ENCODE measurements around the gene RNF5. TPM values are rescaled to one million over a fixed set of nuclear protein-coding genes. Genes with fewer than 3 reads are reported as not detected.
A peak's percentile ranks its signal among the peaks of the same experiment; 100 is the strongest.

Gene RNF5
- total and polyA plus RNA-seq, 10 of the 15 experiments (the other 5 are each of a cell fraction or from before 2014, with no cell fraction given) = 31.4 to 114 (median 62.8) TPM

DNA sequence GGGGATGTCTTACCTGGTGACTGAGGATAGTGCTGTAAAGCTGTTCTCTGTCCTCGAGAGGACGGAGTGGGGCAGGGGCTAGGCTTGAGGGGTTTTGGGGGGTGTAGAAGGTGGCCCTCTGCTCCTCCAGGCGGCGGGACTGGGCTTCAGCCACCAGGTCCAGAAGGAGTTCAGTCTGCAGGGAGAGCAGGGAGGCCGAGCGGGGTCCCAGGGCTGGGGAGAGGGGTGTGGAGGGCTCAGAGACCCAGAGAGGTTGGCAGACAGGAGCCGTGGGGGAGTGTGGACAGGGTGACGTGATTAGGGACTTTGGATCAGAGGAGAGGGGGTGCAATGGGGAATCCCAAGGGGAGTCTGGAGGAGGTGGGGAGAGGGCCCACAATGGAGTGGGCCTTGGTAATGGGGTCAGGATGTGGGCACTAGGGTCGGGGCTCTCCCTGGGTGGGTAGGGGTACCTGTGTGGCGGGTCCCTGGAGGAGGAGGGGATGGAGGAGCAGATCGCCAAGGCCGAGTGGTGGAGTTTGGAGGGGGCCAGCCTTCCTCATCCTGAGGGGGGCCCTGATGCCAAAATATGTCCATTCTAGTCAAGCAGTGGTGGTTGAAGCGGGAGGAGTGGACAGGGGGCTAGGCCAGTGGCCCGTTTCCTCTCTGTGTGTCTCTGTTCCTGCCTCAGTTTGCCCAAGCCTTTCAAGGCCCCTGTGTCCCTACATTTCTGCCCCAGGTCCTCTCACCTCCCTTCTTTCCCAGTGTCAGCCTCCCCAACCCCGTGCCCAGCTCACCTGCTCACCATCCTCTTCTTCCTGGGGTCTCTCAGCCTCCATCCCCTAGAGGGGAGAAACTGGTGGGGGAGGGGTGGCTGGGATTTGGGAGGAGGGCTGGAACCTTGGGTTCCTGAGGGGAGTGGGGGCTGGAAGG, 13.7 kb downstream of the RNF5 start (continued):
- TF ChIP-seq EGR1 (IDR thresholded peaks at IDR 0.05; ENCODE audit: borderline replicate concordance in 1 of 2, low read depth in 2 of 2, low read length in 2 of 2) = no peak; a peak in 1 of 3 replicates
- TF ChIP-seq, protein P1, sequence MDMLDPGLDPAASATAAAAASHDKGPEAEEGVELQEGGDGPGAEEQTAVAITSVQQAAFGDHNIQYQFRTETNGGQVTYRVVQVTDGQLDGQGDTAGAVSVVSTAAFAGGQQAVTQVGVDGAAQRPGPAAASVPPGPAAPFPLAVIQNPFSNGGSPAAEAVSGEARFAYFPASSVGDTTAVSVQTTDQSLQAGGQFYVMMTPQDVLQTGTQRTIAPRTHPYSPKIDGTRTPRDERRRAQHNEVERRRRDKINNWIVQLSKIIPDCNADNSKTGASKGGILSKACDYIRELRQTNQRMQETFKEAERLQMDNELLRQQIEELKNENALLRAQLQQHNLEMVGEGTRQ (IDR thresholded peaks at IDR 0.05; ENCODE audit: borderline replicate concordance, low read depth, low read length) = no peak
- TF ChIP-seq EZH2 (IDR thresholded peaks at IDR 0.05; ENCODE audit: borderline replicate concordance, control insufficient read depth, low read depth, low read length) = no peak
- no peak for TF ChIP-seq YBX1 (IDR thresholded peaks at IDR 0.05)
- no peak for TF ChIP-seq KLF5 (IDR thresholded peaks at IDR 0.05; ENCODE audit: partially characterized antibody)
- 0 out of 2 replicates have a peak, but pooled peaks have one; percentile 23 for TF ChIP-seq CHD2 (IDR thresholded peaks at IDR 0.05; ENCODE audit: borderline replicate concordance, low read depth, low read length)
- no peak for TF ChIP-seq SREBF2 (IDR thresholded peaks at IDR 0.05; ENCODE audit: low read length)

DNA sequence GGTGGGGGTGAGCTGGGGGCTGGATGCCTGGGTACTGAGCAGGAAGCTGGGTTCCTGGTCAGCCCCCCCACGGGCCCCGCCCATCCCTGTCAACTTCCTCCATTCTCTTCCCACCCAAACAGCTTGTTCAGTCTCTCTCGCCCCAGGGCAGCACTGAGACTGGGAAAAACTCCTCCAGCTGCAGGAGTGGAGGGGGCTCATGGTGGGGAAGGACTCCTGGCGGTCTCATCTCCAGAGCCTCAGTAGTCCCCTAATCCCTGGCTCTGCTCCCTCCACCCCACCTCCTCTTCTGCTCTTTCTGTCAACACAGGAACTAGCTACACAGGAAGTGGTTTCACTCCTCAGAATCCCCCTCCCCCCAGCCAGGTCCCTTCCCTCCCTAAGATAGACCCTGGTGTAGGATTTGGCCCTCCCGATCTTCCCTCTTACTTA, 14.4 kb downstream of the RNF5 start, which contains the start of gene GPSM3:
Gene GPSM3 (minus strand): TSS at position 36 of the 432 bp plus-strand sequence. CDS start 130 bp downstream, outside the sequence.
- peak within 1 kb of the TSS; percentile 99 for H3K4me2 ChIP-seq (ENCODE audit: control insufficient read depth, insufficient read depth)
- FAIRE-seq = peak; percentile 38
- DNase-seq (ENCODE audit: low read depth, low spot score) = peak; percentile 59
- intact Hi-C loops (cut with micrococcal nuclease; ENCODE audit: unreplicated experiment) = no loop called here
- ChIA-PET SMC1A (ENCODE audit: uncharacterized antibody, unreplicated experiment) (interaction anchor here (0.7 to 4.3 kb wide), 4 partner anchors 15 to 63 kb away, joined by 3 to 41 read pairs (median 14); partner anchors contain the start of genes AGPAT1, ATF6B, FKBPL and RNF5), RAD21 (ENCODE audit: unreplicated experiment) (interaction anchor here (0.7 to 3.7 kb wide), 7 partner anchors 13 to 779 kb away, joined by 3 to 27 read pairs (median 3); partner anchors contain the start of genes AGPAT1, ATF6B and FKBPL), CTCF (interaction anchor here (1.3 to 4.2 kb wide), 4 partner anchors 14 to 74 kb away, joined by 4 to 35 read pairs (median 7); partner anchors contain the start of genes ATF6B and FKBPL), POLR2A (interaction anchor here (0.5 to 7.0 kb wide), 10 partner anchors 14 to 837 kb away, joined by 3 to 123 read pairs (median 5); partner anchors contain the start of genes AGPAT1, ATF6B, FKBPL and HLA-DMA)
- BruUV-seq (replicated peaks) = no TSS peak
- H3K9me3 ChIP-seq (replicated peaks; ENCODE audit: control insufficient read depth, insufficient read depth, low read length) = no peaks in the 10 kb centered on the region
- peak within 1 kb of the TSS; percentile 100 for H3K27ac ChIP-seq (ENCODE audit: control insufficient read depth, insufficient read depth)
- H3K4me1 ChIP-seq (ENCODE audit: control insufficient read depth, insufficient read depth, low read length) = peaks cover 32% of the 10 kb centered on the region
- no peaks in the 10 kb centered on the region for H4K20me1 ChIP-seq (ENCODE audit: control insufficient read depth, insufficient read depth)
- no peaks in the 10 kb centered on the region for H3K27me3 ChIP-seq (replicated peaks in 1 of 2; ENCODE audit: control insufficient read depth in 2 of 2, insufficient read depth in 2 of 2, low read length in 1 of 2)
- peak within 1 kb of the TSS; percentile 99 for H3K9ac ChIP-seq (ENCODE audit: control insufficient read depth, insufficient read depth, low read length)
- H3K36me3 ChIP-seq (ENCODE audit: control insufficient read depth in 2 of 2, insufficient read depth in 2 of 2, low read length in 1 of 2) = peaks cover 0 to 2% of the 10 kb centered on the region in 2 experiments; a peak in 1 of 4 replicates
- no peak for ATAC-seq
- H3K79me2 ChIP-seq (ENCODE audit: control insufficient read depth, insufficient read depth, low read length) = peaks cover 54% of the 10 kb centered on the region
- H2AFZ ChIP-seq (ENCODE audit: control insufficient read depth, low read depth, low read length) = peak within 1 kb of the TSS; percentile 9; the same call in 1 of the 2 replicates
- WGBS (ENCODE audit: insufficient coverage, insufficient replicate concordance, low lambda C conversion rate, missing lambda C conversion rate) = 0% methylated on average over 5 of the region's 5 CpGs
- peak within 1 kb of the TSS; percentile 90 for H3K4me3 ChIP-seq
- in situ Hi-C loops (cut with MboI) = no loop called here
- TF ChIP-seq SMAD1 (IDR thresholded peaks at IDR 0.05; ENCODE audit: low read depth, partially characterized antibody) (peak; percentile 71), CEBPB (IDR thresholded peaks at IDR 0.05; ENCODE audit: borderline replicate concordance in 1 of 2, low read depth in 2 of 2, low read length in 2 of 2) (no peak), ZNF274 (IDR thresholded peaks at IDR 0.05; ENCODE audit: insufficient read depth, insufficient read length) (no peak), POLR2A (IDR thresholded peaks at IDR 0.05; ENCODE audit: low read depth, low read length) (peak; percentile 66), NR2F1 (conservative IDR thresholded peaks at IDR 0.05) (no peak), SMC3 (IDR thresholded peaks at IDR 0.05; ENCODE audit: borderline replicate concordance, low read length) (no peak), IRF4 (IDR thresholded peaks at IDR 0.05; ENCODE audit: low read depth, low read length) (0 out of 2 replicates have a peak, but pooled peaks have one; percentile 37), HDGF (IDR thresholded peaks at IDR 0.05) (no peak; the same call in 1 of the 2 replicates), IKZF2 (IDR thresholded peaks at IDR 0.05) (peak; percentile 87 to 88), EED (IDR thresholded peaks at IDR 0.05; ENCODE audit: low read depth) (peak; percentile 86)
- TF ChIP-seq, protein P2, sequence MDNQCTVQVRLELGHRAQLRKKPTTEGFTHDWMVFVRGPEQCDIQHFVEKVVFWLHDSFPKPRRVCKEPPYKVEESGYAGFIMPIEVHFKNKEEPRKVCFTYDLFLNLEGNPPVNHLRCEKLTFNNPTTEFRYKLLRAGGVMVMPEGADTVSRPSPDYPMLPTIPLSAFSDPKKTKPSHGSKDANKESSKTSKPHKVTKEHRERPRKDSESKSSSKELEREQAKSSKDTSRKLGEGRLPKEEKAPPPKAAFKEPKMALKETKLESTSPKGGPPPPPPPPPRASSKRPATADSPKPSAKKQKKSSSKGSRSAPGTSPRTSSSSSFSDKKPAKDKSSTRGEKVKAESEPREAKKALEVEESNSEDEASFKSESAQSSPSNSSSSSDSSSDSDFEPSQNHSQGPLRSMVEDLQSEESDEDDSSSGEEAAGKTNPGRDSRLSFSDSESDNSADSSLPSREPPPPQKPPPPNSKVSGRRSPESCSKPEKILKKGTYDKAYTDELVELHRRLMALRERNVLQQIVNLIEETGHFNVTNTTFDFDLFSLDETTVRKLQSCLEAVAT (IDR thresholded peaks at IDR 0.05) = peak; percentile 9; the same call in 1 of the 2 replicates

All from GM12878 (cell line).